ENCODE measurements around the gene TULP4.

The TULP4 gene

DNA sequence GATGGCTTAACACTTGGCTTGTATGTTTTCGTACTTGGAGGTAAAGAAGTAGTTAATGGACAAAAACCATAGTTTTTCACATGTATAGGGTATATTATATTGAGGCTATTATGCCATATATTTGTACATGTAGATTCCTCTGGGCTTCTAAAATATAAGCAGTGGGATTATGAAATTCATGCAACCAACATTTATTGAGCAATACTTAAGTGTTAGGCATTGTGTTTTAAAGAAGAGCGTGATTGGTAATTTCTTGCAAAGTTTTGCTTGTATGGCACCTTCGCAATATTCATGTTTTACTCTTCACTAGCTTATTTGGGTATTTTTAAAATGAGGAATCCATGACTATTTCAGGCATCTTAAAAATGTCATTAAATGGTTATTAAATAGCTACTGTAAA lies 2.5 kb downstream of the TULP4 start:
- no peak overlapping the region for H3K4me3 ChIP-seq (ENCODE audit: low read depth, low read length)
- in situ Hi-C loops (cut with HindIII; ENCODE audit: low sequenced_read_pairs), result loop anchor here (10.0 kb wide), 1 partner anchor 120 kb away; no protein-coding TSS in a partner anchor
- DNase-seq (ENCODE audit: low read depth), result no peak
- no peak for TF ChIP-seq CTCF (IDR thresholded peaks at IDR 0.05; ENCODE audit: low read depth, low read length, missing control alignments)

GRCh38 chr6:158316022-158316421 lies 3.8 kb downstream of the TULP4 start:
- H3K4me3 ChIP-seq (ENCODE audit: low read depth, low read length), result no peak overlapping the region
- no peak for TF ChIP-seq CTCF (IDR thresholded peaks at IDR 0.05; ENCODE audit: low read depth, low read length, missing control alignments)
- in situ Hi-C loops (cut with HindIII; ENCODE audit: low sequenced_read_pairs), result loop anchor here (10.0 kb wide), 1 partner anchor 119 kb away; no protein-coding TSS in a partner anchor
- DNase-seq (ENCODE audit: low read depth), result no peak

GRCh38 chr6:158321960-158322359 lies 9.7 kb downstream of the TULP4 start:
- no peak overlapping the region for H3K4me3 ChIP-seq (ENCODE audit: low read depth, low read length)
- DNase-seq (ENCODE audit: low read depth), result peak; percentile 47
- in situ Hi-C loops (cut with HindIII; ENCODE audit: low sequenced_read_pairs), result no loop called here
- TF ChIP-seq CTCF (IDR thresholded peaks at IDR 0.05; ENCODE audit: low read depth, low read length, missing control alignments), result no peak

- DNase-seq (ENCODE audit: low read depth), result no peak
- H3K4me3 ChIP-seq (ENCODE audit: low read depth, low read length), result no peak overlapping the region
- in situ Hi-C loops (cut with HindIII; ENCODE audit: low sequenced_read_pairs), result no loop called here
- no peak for TF ChIP-seq CTCF (IDR thresholded peaks at IDR 0.05; ENCODE audit: low read depth, low read length, missing control alignments)
These were observed 10.1 kb downstream of the TULP4 start for GRCh38 chr6:158322400-158322723.

DNA sequence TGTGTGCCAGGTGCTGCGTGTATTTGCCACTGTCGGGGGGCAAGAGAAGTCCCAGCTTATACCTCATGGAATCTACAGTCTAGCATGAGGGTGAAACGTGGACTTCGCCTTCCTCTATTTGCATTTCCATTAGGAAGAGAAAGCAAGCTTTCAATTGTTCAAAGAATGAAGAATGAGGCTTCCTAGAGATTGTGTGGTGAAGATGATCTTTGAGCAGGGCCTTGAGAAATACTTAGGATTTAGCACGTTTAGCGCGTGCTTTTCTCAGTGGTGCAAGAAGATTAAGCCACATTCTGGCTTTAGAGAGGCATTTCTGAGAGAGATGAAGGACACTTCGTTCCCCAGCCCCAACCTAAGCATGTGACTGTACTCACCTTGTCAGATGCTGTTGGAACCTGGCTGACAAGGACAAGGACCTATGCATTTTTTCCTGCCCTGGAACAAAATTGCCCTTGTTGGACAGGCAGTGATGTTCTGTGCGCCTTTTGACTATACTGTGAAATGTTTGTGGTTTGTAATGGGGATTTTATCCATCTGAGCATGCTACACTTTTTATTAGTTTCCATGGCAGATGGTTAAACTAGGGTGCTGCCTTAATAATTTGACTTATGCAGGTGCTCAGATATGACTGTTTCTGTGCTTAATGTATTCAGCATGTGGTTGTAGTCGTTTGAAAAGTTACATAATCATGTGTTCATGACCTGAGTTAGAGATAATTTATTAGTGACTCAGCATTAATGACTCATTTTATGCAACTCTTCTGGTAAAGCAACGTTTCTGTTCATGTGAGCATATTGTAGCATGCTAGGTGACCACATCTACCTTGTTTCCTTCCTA lies 10.7 kb downstream of the TULP4 start:
- TF ChIP-seq CTCF (IDR thresholded peaks at IDR 0.05; ENCODE audit: low read depth, low read length, missing control alignments), result no peak
- in situ Hi-C loops (cut with HindIII; ENCODE audit: low sequenced_read_pairs), result no loop called here
- no peak overlapping the region for H3K4me3 ChIP-seq (ENCODE audit: low read depth, low read length)
- peak; percentile 15 for DNase-seq (ENCODE audit: low read depth)

DNA sequence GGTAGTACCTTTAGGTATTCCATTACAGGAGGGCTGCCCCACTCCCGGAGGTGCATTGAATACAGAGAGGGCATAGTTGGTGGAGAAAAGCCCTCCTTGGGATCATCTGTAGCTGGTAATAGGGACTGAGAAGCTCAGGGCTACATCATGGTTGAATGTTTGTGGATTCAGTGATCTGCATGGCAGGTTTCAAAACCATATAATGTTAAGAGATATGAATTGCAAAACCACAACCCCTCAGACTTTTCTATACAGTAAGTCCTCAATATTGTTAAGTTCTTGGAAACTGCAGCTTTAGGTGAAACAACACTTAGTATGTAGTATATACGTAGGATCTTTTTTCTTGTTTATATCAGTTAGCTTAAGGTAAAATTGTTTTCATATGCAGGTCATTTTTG lies 11.3 kb downstream of the TULP4 start:
- no peak overlapping the region for H3K4me3 ChIP-seq (ENCODE audit: low read depth, low read length)
- no peak for DNase-seq (ENCODE audit: low read depth)
- TF ChIP-seq CTCF (IDR thresholded peaks at IDR 0.05; ENCODE audit: low read depth, low read length, missing control alignments), result no peak
- in situ Hi-C loops (cut with HindIII; ENCODE audit: low sequenced_read_pairs), result no loop called here

Measured in astrocyte of the cerebellum (primary cell).